GM19023 (cell line): Measurements from ENCODE around the gene P2RX4.
"Not testable (repeated sequence)": the region's sequence is repeated elsewhere in the genome, so short reads cannot be mapped to it uniquely, and the experiment has no call there.

Experiments
- ATAC-seq: cut with Tn5 transposase; IDR thresholded peaks from one replicate; pipeline ENCODE4 v1.9.1; 2021; ENCODE audit warnings: mild to moderate bottlenecking, moderate library complexity; ENCODE audit not compliant: unreplicated experiment

P2RX4 gene, protein sequence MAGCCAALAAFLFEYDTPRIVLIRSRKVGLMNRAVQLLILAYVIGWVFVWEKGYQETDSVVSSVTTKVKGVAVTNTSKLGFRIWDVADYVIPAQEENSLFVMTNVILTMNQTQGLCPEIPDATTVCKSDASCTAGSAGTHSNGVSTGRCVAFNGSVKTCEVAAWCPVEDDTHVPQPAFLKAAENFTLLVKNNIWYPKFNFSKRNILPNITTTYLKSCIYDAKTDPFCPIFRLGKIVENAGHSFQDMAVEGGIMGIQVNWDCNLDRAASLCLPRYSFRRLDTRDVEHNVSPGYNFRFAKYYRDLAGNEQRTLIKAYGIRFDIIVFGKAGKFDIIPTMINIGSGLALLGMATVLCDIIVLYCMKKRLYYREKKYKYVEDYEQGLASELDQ

DNA sequence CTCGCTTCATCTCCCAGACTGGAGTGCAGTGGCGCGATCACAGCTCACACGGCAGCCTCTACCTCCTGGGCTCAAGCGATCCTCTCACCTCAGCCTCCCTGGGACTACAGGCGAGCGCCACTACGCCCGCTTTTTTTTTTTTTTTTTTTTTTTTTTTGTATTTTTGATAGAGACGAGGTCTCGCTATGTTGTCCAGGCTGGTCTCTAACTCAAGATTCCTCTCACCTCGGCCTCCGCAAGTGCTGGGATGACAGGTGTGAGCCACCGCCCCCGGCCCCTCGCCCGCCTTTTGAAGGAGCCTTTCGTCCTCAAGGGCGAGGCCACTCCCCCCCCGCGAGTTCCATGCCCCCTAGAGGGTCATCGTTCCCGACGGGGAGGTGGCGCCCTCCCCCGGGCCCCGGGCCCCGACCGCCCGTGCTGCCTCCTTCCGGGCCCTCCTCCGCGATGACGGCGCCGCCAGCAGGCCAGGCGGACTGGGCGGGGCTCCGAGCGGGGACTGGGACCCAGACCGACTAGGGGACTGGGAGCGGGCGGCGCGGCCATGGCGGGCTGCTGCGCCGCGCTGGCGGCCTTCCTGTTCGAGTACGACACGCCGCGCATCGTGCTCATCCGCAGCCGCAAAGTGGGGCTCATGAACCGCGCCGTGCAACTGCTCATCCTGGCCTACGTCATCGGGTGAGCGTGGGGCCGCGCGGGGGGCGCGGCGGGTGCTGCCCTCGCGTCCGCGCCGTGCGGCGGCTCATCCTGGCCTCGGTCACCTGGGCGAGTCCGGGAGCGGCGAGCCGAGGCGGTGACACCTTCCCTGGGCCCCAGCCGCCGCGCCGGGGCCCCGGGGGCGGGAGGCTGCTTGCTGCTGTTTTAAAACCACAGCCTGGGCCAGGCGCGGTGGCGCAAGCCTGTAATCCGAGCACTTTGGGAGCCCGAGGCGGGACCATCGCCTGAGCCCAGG lies at the start of gene P2RX4:
P2RX4 (plus strand) TSS at position 506 of the 949 bp plus-strand sequence; CDS start at position 542, 36 bp downstream.
- ATAC-seq = peak; percentile 86

DNA sequence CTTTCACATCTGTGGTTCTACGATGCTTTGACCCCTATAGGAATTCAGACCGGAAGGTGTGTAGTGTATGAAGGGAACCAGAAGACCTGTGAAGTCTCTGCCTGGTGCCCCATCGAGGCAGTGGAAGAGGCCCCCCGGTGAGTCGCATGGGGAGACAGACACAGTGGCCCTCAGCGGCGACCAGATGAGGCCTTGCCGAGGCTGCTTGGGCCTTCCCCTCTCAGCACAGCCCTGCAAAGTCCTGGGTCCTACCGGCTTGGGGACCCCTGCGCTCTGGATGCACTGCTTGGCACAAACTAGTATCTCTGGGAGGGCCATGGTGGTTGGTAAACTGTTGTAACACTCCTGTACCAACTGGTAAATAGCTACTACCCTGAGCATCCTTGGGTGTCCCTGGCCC lies 47.5 kb upstream of the P2RX4 start:
- ATAC-seq = no peak

DNA sequence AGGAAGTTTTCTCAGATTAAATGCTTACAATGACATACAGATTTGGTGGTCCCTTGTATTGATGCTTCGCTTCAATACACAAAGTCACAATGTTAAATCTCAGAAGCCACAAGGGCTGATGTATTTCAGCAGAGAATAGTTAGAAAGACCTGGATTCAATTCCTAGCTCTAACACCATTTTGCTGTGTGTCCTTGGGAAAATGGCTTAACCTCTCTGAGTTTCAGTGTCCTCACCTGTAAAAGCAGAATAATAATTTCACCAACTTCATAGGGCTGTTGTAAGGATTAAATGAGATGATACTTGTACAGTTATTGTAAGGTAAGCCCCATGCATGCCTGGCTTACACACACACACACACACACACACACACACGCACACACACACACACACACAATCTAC lies 46.9 kb upstream of the P2RX4 start:
- ATAC-seq = no peak

DNA sequence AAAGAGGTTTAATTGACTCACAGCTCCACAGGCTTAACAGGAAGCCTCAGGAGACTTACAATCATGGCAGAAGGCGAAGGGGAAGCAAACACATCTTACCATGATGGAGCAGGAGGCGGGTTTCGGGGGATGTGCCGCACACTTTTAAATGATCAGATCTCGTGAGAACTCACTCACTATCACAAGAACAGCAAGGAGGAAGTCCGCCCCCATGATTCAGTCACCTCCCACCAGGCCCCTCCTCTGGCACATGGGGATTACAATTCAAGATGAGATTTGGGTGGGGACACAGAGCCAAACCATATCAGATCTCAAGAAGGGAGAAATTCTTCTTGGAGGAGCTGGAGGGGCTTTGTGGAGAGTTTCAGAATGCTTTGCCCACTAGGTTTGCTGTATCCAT lies 45.1 kb upstream of the P2RX4 start:
- ATAC-seq = not testable (repeated sequence)

DNA sequence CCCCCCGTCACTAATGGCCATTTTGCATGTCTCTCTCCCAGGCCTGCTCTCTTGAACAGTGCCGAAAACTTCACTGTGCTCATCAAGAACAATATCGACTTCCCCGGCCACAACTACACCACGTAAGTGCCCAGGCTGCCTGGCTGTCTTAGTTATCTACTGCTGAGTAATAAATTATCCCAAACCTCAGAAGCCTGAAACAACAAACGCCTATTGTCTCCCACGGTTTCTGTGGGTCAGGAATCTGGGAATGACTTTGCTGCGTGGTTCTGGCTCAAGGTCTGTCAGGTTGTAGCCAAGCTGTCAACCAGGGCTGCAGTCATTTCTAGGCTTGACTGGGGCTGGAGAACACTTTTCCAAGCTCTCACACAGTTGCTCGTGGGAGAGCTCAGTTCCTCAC lies 44.6 kb upstream of the P2RX4 start:
- no peak for ATAC-seq

DNA sequence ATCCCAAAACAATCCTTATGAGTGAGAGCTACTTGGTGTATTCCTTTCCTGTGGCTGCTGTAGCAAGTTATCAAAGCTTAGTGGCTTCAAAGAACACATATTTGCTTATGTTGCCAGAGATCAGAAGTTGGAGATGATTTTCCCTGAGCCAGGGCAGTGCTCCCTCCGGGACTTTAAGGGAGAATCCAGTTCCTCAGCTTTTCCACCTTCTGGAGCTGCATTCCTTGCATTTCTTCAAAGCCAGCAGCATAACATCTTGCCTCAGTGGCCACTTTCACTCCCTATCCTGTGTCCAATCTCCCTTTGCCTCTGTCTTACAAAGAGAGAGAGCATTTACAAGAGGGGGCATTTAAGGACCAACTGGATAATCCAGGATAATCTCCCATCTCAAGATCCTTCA lies 43.6 kb upstream of the P2RX4 start:
- no peak for ATAC-seq

DNA sequence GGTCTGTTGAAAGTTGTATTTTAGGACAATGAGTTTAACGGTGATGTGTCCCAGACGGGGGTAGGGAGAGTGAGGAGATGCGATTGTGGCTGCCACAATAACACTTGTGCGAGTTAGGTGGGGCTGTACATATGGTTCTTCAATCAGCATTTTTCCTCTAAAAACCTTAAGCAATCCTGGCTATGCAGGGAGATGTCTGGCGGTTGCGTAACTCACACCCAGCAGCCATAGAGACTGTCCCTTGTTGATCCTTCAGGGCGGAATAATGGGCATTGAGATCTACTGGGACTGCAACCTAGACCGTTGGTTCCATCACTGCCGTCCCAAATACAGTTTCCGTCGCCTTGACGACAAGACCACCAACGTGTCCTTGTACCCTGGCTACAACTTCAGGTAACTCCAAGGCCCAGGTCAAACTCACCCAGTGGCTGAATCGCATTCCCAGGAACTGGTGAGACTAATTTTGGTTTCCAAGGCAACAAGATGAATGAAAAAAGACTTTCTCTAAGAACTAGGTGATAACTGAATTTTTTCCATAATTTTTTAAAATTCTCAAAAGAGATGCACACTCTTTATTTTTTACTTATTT lies 42.6 kb upstream of the P2RX4 start:
- no peak for ATAC-seq

DNA sequence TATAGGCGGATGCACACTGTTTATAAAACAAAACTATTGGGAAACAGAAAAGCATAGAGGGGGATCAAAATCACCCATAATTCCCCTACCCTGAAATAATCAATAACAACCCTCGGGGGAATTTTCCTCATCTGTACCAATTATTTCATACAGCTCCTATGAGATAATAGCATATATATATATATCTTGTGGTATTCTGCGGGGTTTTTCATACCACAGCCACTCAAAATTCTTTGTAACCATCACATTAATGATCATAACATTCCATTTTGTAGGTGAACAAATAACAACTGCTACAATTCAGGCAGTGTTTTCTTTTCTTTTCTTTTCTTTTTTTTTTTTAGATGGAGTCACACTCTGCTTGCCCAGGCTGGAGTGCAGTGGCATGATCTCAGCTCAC lies 42.0 kb upstream of the P2RX4 start:
- ATAC-seq = no peak

DNA sequence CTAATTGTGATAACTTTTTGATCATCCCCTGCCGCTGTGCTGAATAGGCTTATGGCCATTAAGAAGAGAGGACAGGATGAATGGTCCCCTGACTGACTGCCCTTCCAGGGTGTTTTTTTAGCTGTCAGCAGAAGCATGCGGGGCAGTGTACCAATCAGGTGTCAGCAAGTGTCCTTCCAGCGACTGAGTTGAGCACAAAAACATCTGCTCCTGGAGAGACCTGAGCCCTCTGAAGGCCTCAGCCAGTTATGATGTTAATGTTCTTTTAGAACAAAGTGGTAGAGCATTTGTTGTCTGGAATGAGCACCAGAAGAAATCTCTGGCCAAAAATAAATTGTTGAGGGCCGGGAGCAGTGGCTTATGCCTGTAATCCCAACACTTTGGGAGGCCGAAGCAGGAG lies 39.8 kb upstream of the P2RX4 start:
- no peak for ATAC-seq

DNA sequence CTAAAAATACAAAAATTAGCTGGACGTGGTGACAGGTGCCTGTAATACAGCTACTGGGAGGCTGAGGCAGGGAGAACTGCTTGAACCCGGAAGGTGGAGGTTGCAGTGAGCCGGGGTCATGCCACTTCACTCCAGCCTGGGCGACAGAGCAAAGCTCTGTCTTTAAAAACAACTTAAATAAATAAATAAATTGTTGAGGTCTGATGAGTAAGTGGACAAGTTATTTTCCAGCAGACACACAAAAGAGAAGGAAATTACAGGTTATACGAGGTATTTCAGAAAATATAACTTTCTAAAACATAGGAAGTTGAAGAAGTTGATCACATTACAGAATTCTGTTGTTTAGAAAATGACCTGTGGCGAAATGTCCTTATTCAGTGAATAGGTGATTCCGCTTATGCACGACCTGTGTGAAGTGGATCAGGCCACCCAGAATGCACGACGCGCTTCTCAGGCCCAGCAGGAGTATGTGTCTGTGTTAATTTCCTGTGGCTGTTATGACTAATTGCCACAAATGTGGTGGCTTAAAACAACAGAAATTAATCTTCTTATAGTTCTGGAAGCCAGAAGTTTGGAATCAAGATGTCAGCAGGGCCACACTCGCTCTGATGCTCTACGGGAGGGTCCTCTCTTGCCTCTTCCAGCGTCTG lies 39.2 kb upstream of the P2RX4 start:
- no peak for ATAC-seq

DNA sequence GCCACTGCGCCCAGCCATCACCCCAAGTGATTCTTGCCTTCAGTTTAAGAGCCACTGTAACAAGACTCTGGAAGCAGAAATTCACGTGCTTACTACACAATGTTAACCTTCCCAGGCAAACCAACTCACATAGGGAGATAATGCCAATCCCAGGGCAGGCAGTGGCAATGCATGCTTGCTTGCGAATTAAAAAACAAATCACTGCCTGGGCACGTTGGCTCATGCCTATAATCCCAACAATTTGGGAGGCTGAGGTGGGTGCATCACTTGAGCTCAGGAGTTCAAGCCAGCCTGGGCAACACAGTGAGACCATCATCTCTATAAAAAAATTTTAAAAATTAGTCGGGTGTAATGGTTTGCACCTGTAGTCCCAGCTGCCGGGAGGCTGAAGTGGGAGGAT lies 37.8 kb upstream of the P2RX4 start:
- no peak for ATAC-seq

DNA sequence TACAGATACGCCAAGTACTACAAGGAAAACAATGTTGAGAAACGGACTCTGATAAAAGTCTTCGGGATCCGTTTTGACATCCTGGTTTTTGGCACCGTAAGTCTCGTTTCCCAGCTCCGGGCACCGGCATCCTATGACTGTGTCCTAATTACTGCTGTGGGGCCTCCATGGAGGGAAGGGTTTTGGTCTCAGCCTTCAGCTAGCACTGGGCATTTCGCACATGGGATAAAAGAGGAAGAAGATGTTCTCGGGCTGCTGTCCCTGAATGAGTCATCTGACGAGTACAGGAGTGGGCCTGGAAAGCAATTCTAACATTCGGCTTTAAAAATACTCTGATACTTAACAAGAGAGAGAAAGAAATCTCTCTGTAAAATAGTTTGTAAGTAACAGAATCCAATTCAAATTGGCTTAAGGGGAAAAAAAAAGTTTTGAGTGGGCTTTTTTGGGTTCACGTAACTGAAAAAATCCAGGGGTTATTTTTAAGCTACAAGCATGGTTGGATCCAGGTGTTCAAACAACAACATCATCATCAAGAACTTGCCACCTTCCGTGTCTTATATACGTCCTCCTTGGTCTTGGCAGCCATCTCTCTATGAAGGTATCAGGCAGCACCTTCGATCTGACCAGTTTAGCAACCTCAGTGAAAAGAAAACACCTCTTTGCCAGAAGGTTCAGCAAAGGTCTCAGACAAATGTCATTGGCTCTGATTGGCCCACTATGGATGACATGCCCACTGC lies 34.4 kb upstream of the P2RX4 start:
- no peak for ATAC-seq

DNA sequence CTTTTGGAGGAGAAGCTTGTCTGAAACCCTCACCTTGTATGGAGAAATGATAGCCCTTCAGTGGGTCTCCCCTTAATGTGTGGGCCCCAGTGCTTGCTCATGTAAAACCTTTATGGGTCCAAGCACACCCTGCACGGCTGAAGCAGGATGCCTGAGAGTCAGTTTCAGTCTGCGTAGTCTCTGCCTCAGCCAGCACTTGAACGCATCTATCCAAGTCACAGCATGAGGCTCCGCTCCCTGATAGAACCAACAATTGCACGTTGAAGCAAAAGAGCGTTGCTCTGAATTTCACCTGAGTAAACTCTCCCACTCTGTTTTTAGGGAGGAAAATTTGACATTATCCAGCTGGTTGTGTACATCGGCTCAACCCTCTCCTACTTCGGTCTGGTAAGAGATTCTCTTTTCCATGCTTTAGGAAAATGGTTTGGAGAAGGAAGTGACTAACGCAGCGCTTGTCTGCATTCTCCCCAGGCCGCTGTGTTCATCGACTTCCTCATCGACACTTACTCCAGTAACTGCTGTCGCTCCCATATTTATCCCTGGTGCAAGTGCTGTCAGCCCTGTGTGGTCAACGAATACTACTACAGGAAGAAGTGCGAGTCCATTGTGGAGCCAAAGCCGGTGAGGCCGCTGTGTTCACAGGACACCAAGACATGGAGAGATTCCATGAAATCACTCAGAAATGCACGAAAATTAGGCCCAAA lies 33.0 kb upstream of the P2RX4 start:
- no peak for ATAC-seq

DNA sequence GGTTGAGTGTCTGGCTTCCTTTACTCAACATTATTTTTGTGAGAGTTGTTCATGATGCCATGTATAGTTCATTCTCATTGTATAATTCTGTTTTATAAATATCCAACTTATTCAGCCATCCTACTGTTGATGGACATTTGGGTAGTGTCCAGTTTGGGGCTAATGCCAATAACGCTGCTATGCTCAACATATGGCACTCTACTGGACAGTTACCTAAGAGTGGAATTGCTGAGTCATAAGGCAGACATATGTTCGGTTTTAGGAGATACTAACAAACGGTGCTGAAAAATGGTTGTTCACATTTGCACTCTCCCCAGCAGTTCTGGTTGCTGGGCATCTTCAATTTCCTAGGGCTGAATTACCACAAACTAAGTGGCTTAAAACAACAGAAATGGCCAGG lies 28.7 kb upstream of the P2RX4 start:
- ATAC-seq = no peak

DNA sequence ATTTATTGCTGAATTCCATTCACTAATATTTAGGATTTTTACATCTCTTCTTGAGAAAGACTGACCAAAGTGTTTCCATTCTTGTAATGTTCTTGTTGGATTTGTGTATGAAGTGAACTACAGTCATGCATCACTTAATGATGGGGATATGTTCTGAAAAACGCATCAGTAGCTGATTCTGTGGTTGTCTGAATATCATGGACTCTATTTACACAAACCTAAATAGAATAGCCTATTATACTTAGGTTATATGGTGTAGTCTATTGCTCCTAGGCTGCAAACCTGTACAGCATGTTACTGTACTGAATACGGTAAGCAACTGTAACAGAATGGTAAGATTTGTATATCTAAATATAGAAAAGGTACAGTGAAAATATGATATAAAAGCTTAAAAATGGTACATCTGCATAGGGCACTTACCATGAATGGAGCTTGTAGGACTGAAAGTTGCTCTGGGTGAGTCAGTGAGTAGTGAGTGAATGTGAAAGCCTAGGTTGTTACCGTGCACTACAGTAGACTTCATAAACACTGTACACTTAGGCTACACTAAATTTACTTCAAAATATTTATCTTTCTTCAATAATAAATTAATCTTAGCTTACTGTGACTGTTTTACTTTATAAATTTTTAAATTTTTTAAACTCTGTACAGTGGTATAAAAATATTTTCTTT lies 27.6 kb upstream of the P2RX4 start:
- ATAC-seq = no peak

DNA sequence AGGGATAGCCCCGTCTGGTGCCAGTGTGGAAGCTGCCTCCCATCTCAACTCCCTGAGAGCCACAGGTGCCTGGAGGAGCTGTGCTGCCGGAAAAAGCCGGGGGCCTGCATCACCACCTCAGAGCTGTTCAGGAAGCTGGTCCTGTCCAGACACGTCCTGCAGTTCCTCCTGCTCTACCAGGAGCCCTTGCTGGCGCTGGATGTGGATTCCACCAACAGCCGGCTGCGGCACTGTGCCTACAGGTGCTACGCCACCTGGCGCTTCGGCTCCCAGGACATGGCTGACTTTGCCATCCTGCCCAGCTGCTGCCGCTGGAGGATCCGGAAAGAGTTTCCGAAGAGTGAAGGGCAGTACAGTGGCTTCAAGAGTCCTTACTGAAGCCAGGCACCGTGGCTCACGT lies 25.5 kb upstream of the P2RX4 start:
- no peak for ATAC-seq

DNA sequence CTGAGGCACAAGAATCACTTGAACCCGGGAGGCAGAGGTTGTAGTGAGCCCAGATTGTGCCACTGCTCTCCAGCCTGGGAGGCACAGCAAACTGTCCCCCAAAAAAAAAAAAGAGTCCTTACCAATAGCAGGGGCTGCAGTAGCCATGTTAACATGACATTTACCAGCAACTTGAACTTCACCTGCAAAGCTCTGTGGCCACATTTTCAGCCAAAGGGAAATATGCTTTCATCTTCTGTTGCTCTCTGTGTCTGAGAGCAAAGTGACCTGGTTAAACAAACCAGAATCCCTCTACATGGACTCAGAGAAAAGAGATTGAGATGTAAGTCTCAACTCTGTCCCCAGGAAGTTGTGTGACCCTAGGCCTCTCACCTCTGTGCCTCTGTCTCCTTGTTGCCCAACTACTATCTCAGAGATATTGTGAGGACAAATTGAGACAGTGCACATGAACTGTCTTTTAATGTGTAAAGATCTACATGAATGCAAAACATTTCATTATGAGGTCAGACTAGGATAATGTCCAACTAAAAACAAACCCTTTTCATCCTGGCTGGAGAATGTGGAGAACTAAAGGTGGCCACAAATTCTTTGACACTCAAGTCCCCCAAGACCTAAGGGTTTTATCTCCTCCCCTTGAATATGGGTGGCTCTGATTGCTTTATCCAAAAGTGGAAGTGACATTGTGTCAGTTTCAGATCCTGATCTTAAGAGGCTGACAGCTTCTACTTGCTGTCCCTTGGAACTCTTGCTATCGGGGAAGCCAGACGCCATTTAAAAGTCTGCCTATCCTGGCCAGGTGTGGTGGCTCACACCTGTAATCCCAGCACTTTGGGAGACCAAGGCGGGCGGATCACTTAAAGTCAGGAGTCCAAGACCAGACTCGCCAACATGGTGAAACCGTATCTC lies 24.7 kb upstream of the P2RX4 start:
- no peak for ATAC-seq

DNA sequence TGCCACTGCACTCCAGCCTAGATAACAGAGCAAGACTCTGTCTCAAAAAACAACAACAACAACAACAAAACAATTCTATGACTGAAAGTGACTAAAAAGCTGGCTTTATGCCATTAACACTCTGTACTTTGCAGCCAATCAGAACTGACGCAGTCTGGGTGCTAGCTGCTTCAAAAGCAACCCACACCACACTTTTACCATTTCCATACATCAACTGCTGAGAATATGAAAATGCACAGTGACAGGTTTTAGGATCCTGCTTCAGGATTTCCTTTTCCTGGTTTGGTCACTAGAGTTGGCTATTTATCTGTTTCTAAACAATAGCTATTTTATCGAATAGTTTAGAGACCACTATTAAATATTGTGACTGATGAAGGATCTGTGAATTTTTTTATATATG lies 23.1 kb upstream of the P2RX4 start:
- ATAC-seq = no peak
